ENCODE measurements around the gene SPATA2L. TPM values are rescaled to one million over a fixed set of nuclear protein-coding genes. Genes with fewer than 3 reads are reported as not detected.

The SPATA2L gene
- polyA plus RNA-seq, 1 of the 3 experiments (the other 2 are of a cell fraction), result 8.6 TPM

DNA sequence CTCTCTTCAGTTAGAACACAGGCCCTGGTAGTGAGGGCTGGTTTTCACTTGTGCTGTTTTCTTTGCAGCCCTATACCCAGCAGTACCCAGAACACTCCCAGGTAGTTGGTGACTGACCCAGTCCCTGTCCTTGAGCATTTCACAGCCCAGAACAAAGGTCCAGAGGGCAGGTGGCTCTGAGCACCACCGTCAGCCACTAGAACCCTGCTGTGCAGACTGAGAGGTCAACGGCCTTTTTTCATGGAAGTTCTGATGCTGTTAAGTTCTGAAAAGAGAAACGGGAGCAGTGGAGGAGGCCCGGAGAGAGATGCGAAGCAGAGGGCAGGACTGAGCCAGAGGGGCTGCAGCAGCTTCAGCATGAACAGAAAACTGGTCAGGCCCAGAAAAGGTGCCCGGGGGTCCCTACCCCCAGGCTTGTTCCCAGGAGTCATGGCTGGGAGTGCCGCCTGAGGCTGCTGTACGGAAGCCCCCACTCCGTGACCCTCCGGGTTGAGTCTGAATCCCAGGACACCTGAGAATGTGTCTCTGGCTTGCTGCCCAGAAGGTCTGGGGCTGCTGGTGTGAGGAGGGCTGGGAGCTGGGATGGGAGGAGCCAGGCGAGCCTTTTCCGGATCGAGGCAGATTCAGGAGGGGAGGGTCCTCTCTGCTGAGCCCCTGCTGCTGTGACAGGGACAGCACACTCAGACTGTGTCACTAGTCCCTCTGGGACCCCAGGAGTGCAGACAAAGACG lies 28.5 kb upstream of the SPATA2L start:
- Histone ChIP-seq H3K9ac (no peak overlapping the region), H3K27ac (ENCODE audit: low read depth in 2 of 2, low read length in 1 of 2) (no peak overlapping the region), H3K4me2 (no peak overlapping the region), H3K9me3 (no peaks in the 10 kb centered on the region), H3F3A (replicated peaks; ENCODE audit: insufficient read depth) (peaks cover 1% of the 10 kb centered on the region), H3K9me2 (no peaks in the 10 kb centered on the region), H3K79me2 (ENCODE audit: insufficient read depth) (peaks cover 32% of the 10 kb centered on the region), H3K27me3 (ENCODE audit: insufficient read depth) (no peaks in the 10 kb centered on the region), H3K4me3 (ENCODE audit: low read depth in 2 of 2, low read length in 1 of 2) (no peak overlapping the region), H3K36me3 (replicated peaks in 1 of 2; ENCODE audit: control insufficient read depth in 1 of 2, insufficient read depth in 2 of 2, low read length in 1 of 2) (peaks cover 35 to 49% of the 10 kb centered on the region in 2 experiments), H3K4me1 (ENCODE audit: control insufficient read depth in 1 of 2, insufficient read depth in 2 of 2, low read depth in 1 of 2, low read length in 1 of 2) (no peaks in the 10 kb centered on the region; a peak in 1 of 4 replicates), H2AFZ (ENCODE audit: low read depth) (no peak overlapping the region), H4K20me1 (ENCODE audit: insufficient read depth) (peaks cover 7% of the 10 kb centered on the region)
- WGBS (ENCODE audit: low lambda C conversion rate), result 82% methylated on average over 10 of the region's 14 CpGs
- CTCF ChIA-PET, result interaction anchor here (0.6 to 1.2 kb wide), 2 partner anchors 29 to 131 kb away, joined by 3 read pairs; no protein-coding TSS in a partner anchor
- POLR2A ChIA-PET, result no interaction called here
- no peak for DNase-seq
- TF ChIP-seq RCOR1 (IDR thresholded peaks at IDR 0.05; ENCODE audit: low read length), result no peak
- no peak for TF ChIP-seq SIN3A (IDR thresholded peaks at IDR 0.05; ENCODE audit: borderline replicate concordance, low read depth, low read length)
- TF ChIP-seq FOXJ3 (CRISPR knock-in tag; IDR thresholded peaks at IDR 0.05), result no peak
- TF ChIP-seq TCF12 (IDR thresholded peaks at IDR 0.05), result no peak
- no peak for TF ChIP-seq EZH2phosphoT487 (IDR thresholded peaks at IDR 0.05; ENCODE audit: borderline replicate concordance, low read depth)
- no peak for TF ChIP-seq NFIC (IDR thresholded peaks at IDR 0.05; ENCODE audit: borderline replicate concordance)
- TF ChIP-seq, protein P1, sequence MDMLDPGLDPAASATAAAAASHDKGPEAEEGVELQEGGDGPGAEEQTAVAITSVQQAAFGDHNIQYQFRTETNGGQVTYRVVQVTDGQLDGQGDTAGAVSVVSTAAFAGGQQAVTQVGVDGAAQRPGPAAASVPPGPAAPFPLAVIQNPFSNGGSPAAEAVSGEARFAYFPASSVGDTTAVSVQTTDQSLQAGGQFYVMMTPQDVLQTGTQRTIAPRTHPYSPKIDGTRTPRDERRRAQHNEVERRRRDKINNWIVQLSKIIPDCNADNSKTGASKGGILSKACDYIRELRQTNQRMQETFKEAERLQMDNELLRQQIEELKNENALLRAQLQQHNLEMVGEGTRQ (IDR thresholded peaks at IDR 0.05; ENCODE audit: borderline replicate concordance, low read depth, low read length), result no peak
- TF ChIP-seq FOSL2 (IDR thresholded peaks at IDR 0.05; ENCODE audit: borderline replicate concordance, low read depth), result no peak
- TF ChIP-seq, protein P2, sequence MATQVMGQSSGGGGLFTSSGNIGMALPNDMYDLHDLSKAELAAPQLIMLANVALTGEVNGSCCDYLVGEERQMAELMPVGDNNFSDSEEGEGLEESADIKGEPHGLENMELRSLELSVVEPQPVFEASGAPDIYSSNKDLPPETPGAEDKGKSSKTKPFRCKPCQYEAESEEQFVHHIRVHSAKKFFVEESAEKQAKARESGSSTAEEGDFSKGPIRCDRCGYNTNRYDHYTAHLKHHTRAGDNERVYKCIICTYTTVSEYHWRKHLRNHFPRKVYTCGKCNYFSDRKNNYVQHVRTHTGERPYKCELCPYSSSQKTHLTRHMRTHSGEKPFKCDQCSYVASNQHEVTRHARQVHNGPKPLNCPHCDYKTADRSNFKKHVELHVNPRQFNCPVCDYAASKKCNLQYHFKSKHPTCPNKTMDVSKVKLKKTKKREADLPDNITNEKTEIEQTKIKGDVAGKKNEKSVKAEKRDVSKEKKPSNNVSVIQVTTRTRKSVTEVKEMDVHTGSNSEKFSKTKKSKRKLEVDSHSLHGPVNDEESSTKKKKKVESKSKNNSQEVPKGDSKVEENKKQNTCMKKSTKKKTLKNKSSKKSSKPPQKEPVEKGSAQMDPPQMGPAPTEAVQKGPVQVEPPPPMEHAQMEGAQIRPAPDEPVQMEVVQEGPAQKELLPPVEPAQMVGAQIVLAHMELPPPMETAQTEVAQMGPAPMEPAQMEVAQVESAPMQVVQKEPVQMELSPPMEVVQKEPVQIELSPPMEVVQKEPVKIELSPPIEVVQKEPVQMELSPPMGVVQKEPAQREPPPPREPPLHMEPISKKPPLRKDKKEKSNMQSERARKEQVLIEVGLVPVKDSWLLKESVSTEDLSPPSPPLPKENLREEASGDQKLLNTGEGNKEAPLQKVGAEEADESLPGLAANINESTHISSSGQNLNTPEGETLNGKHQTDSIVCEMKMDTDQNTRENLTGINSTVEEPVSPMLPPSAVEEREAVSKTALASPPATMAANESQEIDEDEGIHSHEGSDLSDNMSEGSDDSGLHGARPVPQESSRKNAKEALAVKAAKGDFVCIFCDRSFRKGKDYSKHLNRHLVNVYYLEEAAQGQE (IDR thresholded peaks at IDR 0.05; ENCODE audit: low read depth, low read length), result no peak
- no peak for TF ChIP-seq MEF2A (IDR thresholded peaks at IDR 0.05; ENCODE audit: borderline replicate concordance, low read depth)
- TF ChIP-seq, protein P3, sequence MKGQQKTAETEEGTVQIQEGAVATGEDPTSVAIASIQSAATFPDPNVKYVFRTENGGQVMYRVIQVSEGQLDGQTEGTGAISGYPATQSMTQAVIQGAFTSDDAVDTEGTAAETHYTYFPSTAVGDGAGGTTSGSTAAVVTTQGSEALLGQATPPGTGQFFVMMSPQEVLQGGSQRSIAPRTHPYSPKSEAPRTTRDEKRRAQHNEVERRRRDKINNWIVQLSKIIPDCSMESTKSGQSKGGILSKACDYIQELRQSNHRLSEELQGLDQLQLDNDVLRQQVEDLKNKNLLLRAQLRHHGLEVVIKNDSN (IDR thresholded peaks at IDR 0.05; ENCODE audit: borderline replicate concordance, low read depth), result no peak
- TF ChIP-seq POLR2AphosphoS5 (IDR thresholded peaks at IDR 0.05; ENCODE audit: low read depth, low read length), result no peak
- no peak for TF ChIP-seq JUND (IDR thresholded peaks at IDR 0.05)
- no peak for TF ChIP-seq MXI1 (IDR thresholded peaks at IDR 0.05; ENCODE audit: low read depth, low read length)
- no peak for TF ChIP-seq GABPA (IDR thresholded peaks at IDR 0.05; ENCODE audit: low read depth)
- TF ChIP-seq, protein P4, sequence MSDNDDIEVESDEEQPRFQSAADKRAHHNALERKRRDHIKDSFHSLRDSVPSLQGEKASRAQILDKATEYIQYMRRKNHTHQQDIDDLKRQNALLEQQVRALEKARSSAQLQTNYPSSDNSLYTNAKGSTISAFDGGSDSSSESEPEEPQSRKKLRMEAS (IDR thresholded peaks at IDR 0.05; ENCODE audit: low read depth), result no peak
- TF ChIP-seq CHD2 (IDR thresholded peaks at IDR 0.05; ENCODE audit: low read length, partially characterized antibody), result no peak

Data from SK-N-SH (cell line).